Left cardiac atrium (tissue), 4 donors: ENCODE results near the gene TAB3. TPM values are rescaled to one million over a fixed set of nuclear protein-coding genes. Genes with fewer than 3 reads are reported as not detected.
"Not testable (repeated sequence)": the region's sequence is repeated elsewhere in the genome, so short reads cannot be mapped to it uniquely, and the experiment has no call there.

ENCODE experiments used
- ATAC-seq, 2 donors: fragments of 200-7000 bp; cut with Tn5 transposase; one replicate each; pipeline ENCODE4 v1.9.1; 2020; ENCODE audit warnings: mild to moderate bottlenecking in 2 of 2, moderate library complexity in 2 of 2
- DNase-seq: peaks from one replicate; pipeline ENCODE4 v3.0.0-alpha.2; 2020
- intact Hi-C, 2 donors: fragments of 100-400 bp; cut with DNase I; formaldehyde crosslinking; loops; one replicate each; pipeline versions ENCODE4 v1.14.1 to v1.15.1; 2022 to 2023
- total RNA-seq, 2 donors: library from RNA; stranded (reverse); fragmentation: NEBNext Ultra II Directional; extraction: Animal tissue kit (Norgen Biotek cat#: 25700); gene quantifications; one replicate each; pipeline ENCODE4 v1.2.1, GENCODE V29; 2021
- donor health status: DM: no; HTN: yes; CAD: no.
- donor health status: DM: no; HTN: yes; CAD: no; lungs with severe emphysema.
- donor health status: DM: yes; HTN: yes; CAD: no.
- donor health status: Dilated cardiomyopathy.

Gene TAB3
- total RNA-seq, 2 donors from 2014 or later, result 11.6 to 13.7 TPM

GRCh38 chrX:30830326-30830943 is 58.6 kb downstream of the TAB3 start:
- ATAC-seq, result no peak
- intact Hi-C loops, result no loop called here
- no peak for DNase-seq

GRCh38 chrX:30824275-30824674 is 64.8 kb downstream of the TAB3 start:
- intact Hi-C loops, result no loop called here
- DNase-seq (no peak), ATAC-seq (no peak)

GRCh38 chrX:30822764-30823163 is 66.3 kb downstream of the TAB3 start:
- ATAC-seq (no peak), DNase-seq (no peak)
- intact Hi-C loops, result no loop called here

GRCh38 chrX:30822068-30822681 is 66.9 kb downstream of the TAB3 start:
- no peak for DNase-seq
- intact Hi-C loops, result no loop called here
- ATAC-seq, result no peak

GRCh38 chrX:30821116-30821515 is 67.9 kb downstream of the TAB3 start:
- intact Hi-C loops, result no loop called here
- no peak for ATAC-seq
- DNase-seq, result no peak

- ATAC-seq, result no peak
- intact Hi-C loops, result no loop called here
- DNase-seq, result no peak
Observed at GRCh38 chrX:30819080-30819479, 70.0 kb downstream of the TAB3 start.

GRCh38 chrX:30816079-30816478 is 73.0 kb downstream of the TAB3 start:
- intact Hi-C loops, result no loop called here
- DNase-seq (no peak), ATAC-seq (no peak)

GRCh38 chrX:30814978-30815377 is 74.1 kb downstream of the TAB3 start:
- intact Hi-C loops, result no loop called here

GRCh38 chrX:30812326-30812725 is 76.7 kb downstream of the TAB3 start:
- DNase-seq (no peak), ATAC-seq (no peak)
- intact Hi-C loops, result no loop called here

More at GRCh38 chrX:30814978-30815377, 74.1 kb downstream of the TAB3 start:
- DNase-seq (no peak), ATAC-seq (no peak)

GRCh38 chrX:30806187-30806728 is 82.8 kb downstream of the TAB3 start:
- intact Hi-C loops, result no loop called here
- DNase-seq (no peak), ATAC-seq (no peak)

GRCh38 chrX:30804462-30804861 is 84.6 kb downstream of the TAB3 start:
- ATAC-seq (no peak), DNase-seq (no peak)
- intact Hi-C loops, result no loop called here

- no peak for DNase-seq
- ATAC-seq, result no peak
- intact Hi-C loops, result no loop called here
Observed at GRCh38 chrX:30800901-30801300, 88.2 kb downstream of the TAB3 start.

GRCh38 chrX:30799327-30799726 is 89.7 kb downstream of the TAB3 start:
- ATAC-seq (no peak), DNase-seq (no peak)
- intact Hi-C loops, result no loop called here

- no peak for ATAC-seq
- intact Hi-C loops, result no loop called here
Observed at GRCh38 chrX:30798810-30799209, 90.2 kb downstream of the TAB3 start.

GRCh38 chrX:30797301-30797700 is 91.8 kb downstream of the TAB3 start:
- ATAC-seq, DNase-seq, intact Hi-C loops: not testable (repeated sequence)

More at GRCh38 chrX:30798810-30799209, 90.2 kb downstream of the TAB3 start:
- no peak for DNase-seq

GRCh38 chrX:30795981-30796958 is 92.8 kb downstream of the TAB3 start:
- no peak for DNase-seq
- intact Hi-C loops, result no loop called here
- ATAC-seq, result no peak

- no peak for ATAC-seq
- no peak for DNase-seq
- intact Hi-C loops, result no loop called here
Observed at GRCh38 chrX:30794497-30794896, 94.6 kb downstream of the TAB3 start.

- ATAC-seq (no peak), DNase-seq (no peak)
- intact Hi-C loops, result no loop called here
Observed at GRCh38 chrX:30793767-30794103, 95.3 kb downstream of the TAB3 start.

GRCh38 chrX:30793075-30793766 is 95.8 kb downstream of the TAB3 start:
- DNase-seq (no peak), ATAC-seq (no peak)
- intact Hi-C loops, result no loop called here
